OCI-LY7 (cell line): ENCODE results near the gene DMRTC2.

Experiments used
- EZH2phosphoT487 ChIP-seq: fragments of 200-600 bp; sonication (generic); IDR thresholded peaks from 2 replicates; pipeline ENCODE4 v1.6.1; 2018; ENCODE audit warnings: low read depth, borderline replicate concordance, mild to moderate bottlenecking, mixed run types, antibody characterized with exemption, low read length, moderate library complexity, mixed read lengths
- TF ChIP-seq, protein P1 (sequence below): fragments of 200-600 bp; sonication (generic); conservative IDR thresholded peaks from 2 replicates; pipeline ENCODE4 v1.5.1; 2014; ENCODE audit warnings: mild to moderate bottlenecking, antibody characterized with exemption, low read length, moderate library complexity, mixed read lengths

DNA sequence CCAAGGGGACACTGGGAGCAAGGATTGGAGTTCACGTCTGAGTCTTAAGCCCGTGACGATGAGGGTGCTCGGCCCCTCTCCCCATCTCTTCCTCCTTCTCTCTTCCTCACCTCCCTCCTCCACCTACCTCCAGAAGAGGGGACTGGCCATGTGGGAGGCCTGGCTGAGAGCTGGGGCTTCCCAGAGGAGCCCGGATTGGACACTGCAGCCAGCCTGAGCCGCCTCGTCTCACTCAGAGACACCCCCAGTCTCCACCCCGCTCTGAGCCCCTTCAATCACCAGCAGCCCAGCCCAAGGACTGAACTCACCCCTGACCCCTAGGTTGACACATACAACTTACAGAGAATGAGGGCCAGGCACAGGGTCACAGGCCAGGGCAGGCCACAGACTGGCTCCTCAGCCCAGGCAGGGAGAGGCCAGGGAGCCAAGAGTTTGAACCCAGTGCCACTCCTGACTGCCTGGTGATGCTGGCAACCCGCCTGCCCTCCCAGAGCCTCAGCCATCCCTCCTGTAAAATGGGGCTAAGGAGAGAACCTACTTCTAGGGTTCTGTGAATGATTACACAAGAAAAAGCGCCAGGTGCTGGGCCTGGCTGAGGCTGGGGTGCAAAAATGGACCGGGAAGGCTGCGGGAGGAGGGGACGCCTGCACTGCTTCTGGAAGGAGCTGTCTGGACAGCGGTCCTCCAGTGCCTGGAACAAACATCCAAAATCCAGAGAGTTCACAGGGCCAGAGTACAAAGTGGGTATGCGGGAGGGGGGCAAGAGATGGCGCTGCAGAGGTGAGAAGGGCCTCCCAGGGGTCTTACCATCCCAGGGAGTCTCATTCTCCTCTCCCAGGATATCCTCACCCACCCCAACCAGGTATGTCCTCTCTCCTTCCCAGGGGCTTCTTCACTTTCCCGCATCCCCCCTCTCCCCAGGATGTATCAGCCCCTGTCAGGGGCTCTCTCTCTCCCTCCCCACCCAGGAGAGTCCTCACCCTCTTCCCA lies 33.4 kb downstream of the DMRTC2 start:
- TF ChIP-seq, protein P1, sequence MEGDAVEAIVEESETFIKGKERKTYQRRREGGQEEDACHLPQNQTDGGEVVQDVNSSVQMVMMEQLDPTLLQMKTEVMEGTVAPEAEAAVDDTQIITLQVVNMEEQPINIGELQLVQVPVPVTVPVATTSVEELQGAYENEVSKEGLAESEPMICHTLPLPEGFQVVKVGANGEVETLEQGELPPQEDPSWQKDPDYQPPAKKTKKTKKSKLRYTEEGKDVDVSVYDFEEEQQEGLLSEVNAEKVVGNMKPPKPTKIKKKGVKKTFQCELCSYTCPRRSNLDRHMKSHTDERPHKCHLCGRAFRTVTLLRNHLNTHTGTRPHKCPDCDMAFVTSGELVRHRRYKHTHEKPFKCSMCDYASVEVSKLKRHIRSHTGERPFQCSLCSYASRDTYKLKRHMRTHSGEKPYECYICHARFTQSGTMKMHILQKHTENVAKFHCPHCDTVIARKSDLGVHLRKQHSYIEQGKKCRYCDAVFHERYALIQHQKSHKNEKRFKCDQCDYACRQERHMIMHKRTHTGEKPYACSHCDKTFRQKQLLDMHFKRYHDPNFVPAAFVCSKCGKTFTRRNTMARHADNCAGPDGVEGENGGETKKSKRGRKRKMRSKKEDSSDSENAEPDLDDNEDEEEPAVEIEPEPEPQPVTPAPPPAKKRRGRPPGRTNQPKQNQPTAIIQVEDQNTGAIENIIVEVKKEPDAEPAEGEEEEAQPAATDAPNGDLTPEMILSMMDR: peak; percentile 63
- no peak for TF ChIP-seq EZH2phosphoT487
